Activated CD4-positive, alpha-beta T cell treated with anti-CD3 and anti-CD28 coated beads, Interleukin-2, amount 50 U/mL, for 16 hours (primary cell): ENCODE results near the gene SMIM15.

ENCODE experiments used
- DNase-seq: peaks from one replicate; pipeline ENCODE4 v3.0.0-alpha.2; 2020

SMIM15 gene

GRCh38 chr5:61159070-61159469, 3.2 kb downstream of the SMIM15 start:
- DNase-seq: no peak

- no peak for DNase-seq
Observed at GRCh38 chr5:61151893-61152292, 10.4 kb downstream of the SMIM15 start.

GRCh38 chr5:61148515-61148914, 13.8 kb downstream of the SMIM15 start:
- DNase-seq: no peak

GRCh38 chr5:61142811-61143210, 19.5 kb downstream of the SMIM15 start:
- no peak for DNase-seq

- no peak for DNase-seq
Observed at GRCh38 chr5:61142391-61142790, 19.9 kb downstream of the SMIM15 start.

- no peak for DNase-seq
Observed at GRCh38 chr5:61141801-61142200, 20.5 kb downstream of the SMIM15 start.

- DNase-seq: no peak
Observed at GRCh38 chr5:61139931-61140330, 22.3 kb downstream of the SMIM15 start.

GRCh38 chr5:61139094-61139873, 23.0 kb downstream of the SMIM15 start:
- DNase-seq: no peak

GRCh38 chr5:61137835-61138234, 24.4 kb downstream of the SMIM15 start:
- DNase-seq: no peak

GRCh38 chr5:61132559-61132958, 29.7 kb downstream of the SMIM15 start:
- no peak for DNase-seq

GRCh38 chr5:61130289-61130688, 32.0 kb downstream of the SMIM15 start:
- DNase-seq: no peak

GRCh38 chr5:61123145-61123544, 39.1 kb downstream of the SMIM15 start:
- no peak for DNase-seq

GRCh38 chr5:61120534-61120933, 41.7 kb downstream of the SMIM15 start:
- DNase-seq: no peak

GRCh38 chr5:61119066-61119465, 43.2 kb downstream of the SMIM15 start:
- DNase-seq: no peak

GRCh38 chr5:61115968-61116367, 46.3 kb downstream of the SMIM15 start:
- DNase-seq: no peak

GRCh38 chr5:61114441-61114840, 47.8 kb downstream of the SMIM15 start:
- no peak for DNase-seq
